NCI-H748 (cell line): ENCODE data around the gene RAB3C.

Source experiments
- DNase-seq: peaks from one replicate; lab custom pipeline; 2025; ENCODE audit not compliant: unreplicated experiment; lab: John Stamatoyannopoulos, UW

RAB3C gene

GRCh38 chr5:58722160-58722559 is 139.3 kb downstream of the RAB3C start:
- DNase-seq: no peak

- DNase-seq: no peak
Observed at GRCh38 chr5:58724992-58725391, 142.1 kb downstream of the RAB3C start.

GRCh38 chr5:58731641-58732040 is 148.8 kb downstream of the RAB3C start:
- no peak for DNase-seq

GRCh38 chr5:58735637-58736036 is 152.8 kb downstream of the RAB3C start:
- no peak for DNase-seq

- no peak for DNase-seq
Observed at GRCh38 chr5:58736214-58736613, 153.3 kb downstream of the RAB3C start.

DNA sequence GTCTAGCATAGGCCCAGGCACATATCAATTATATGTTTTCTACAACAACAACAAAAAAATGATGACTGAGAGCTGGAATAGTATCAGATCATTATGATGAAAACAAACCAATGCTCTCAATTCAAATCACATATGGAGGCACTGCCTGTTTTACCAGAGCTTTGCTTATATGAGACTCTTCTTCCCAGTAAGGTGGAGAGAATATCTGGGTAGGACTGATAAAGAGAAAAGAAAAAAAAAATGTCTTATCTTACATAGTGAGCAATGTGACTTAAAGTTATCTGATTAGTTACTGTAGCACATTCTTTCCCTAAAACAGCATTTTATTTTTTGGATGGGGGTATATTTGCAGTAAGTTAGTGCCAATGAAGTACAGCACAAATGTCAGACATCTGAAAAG is 154.8 kb downstream of the RAB3C start:
- no peak for DNase-seq

DNA sequence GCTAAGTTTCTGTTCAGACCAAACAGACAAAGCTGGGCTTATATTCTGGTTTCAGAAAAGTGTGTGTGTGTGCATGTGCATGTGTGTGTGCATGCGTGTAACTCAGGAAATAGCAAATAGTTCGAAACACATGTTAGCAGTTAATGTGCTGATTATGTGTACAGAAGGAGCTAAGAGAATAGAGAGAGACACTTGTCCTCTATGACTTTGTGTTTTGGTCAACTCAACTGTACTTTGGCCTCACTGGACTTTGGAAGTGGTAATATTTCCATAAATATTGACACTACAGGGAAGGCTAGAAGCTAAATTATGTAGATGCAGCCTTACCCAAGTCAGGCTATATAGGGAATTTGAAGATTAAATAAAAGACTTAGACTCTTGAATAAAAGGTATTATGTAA is 155.5 kb downstream of the RAB3C start:
- no peak for DNase-seq

DNA sequence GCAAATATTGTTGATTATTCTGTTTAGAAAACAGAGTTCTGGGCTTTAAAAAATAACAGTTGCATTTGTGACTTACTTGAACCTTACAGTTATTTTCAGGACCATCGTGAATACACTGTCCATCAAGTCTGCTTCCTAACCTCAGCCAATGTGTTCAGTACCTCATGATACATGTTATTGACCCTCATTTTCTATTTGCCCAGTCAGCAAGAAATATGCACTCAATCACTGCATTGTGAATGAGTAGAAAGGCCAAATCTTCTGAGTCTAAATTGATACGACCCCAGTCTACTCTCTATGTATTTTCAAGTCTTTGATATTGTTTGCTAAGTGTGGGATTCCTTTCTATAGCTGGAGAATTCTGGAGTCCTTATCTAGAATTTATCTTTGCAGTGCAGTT is 156.2 kb downstream of the RAB3C start:
- DNase-seq: no peak

DNA sequence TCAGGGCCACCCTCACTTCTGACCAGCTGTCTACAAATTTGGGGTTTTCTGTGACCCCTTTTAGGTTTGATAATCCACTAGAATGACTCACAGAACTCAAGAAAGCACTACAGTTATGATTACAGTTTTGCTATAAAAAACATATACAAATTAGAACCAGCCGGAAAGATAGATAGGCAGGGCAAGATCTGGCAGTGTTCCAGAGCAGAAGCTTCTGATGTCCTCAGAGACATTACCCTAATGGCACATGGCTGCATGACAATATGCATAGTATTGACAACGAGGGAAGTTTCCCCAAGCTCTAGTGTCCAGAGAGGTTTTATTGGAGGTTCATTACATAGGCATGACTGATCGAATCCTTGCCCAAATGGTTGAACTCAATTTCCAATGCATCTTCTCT is 158.1 kb downstream of the RAB3C start:
- DNase-seq: no peak

- DNase-seq: no peak
Observed at GRCh38 chr5:58745350-58745749, 162.5 kb downstream of the RAB3C start.

DNA sequence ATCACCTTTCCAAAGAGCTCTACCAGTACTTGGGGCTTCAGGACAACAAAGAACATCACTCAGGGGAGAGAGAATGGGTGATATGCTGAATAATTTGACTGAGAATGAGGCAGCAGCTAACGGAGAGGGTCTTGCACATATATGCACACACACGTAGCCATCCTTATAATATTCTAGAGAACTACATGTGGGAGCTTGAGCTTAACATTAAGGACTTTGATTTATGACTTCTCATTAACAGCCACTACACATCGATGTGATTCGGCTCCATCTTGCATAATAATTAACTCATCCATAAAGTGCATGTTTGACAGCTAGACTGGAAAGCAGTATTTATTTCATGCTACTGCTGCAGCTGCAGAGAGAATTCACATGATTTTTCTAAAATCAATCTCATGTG is 163.4 kb downstream of the RAB3C start:
- no peak for DNase-seq

- DNase-seq: no peak
Observed at GRCh38 chr5:58750036-58750435, 167.2 kb downstream of the RAB3C start.

GRCh38 chr5:58751222-58751837 is 168.5 kb downstream of the RAB3C start:
- no peak for DNase-seq

- DNase-seq: no peak
Observed at GRCh38 chr5:58752104-58752503, 169.2 kb downstream of the RAB3C start.

GRCh38 chr5:58753446-58753845 is 170.6 kb downstream of the RAB3C start:
- no peak for DNase-seq

GRCh38 chr5:58754250-58754649 is 171.4 kb downstream of the RAB3C start:
- no peak for DNase-seq

GRCh38 chr5:58755397-58755796 is 172.5 kb downstream of the RAB3C start:
- no peak for DNase-seq

DNA sequence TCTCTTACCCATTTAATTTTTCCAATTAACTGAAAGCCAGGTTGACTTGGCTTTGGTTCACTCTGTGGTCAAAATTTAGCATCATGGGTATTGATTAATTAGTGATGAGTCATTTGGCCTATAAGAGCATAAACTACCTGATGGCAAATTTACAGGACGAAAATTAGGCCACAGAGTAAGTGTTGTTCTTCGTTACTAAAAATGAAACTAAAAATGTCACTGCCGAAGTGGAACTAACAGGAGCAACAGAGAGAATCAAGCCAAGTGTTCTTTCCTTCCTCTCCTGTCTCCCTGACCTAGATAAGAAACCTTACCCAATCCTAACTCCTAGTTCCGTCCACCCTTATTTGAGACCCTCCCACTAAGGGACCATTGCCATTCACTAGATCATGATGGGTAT is 176.9 kb downstream of the RAB3C start:
- DNase-seq: no peak

DNA sequence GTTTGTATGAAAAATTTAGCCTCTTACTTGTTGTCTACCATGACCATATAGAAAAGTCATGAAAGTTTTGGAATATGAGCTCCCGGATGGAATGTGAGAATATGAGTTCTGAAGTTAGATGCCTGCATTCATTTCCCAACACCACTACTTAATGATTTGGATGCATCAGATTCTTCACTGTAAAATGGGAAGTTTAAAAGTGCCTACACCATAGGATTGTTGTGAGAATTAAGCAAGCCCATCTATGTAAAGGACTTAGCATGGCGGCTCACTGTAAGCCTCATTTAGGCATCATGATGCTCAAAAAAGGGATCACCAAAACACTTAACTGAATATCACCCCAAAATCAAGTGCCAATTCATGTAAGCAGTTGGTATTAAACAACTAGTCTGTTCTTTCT is 177.3 kb downstream of the RAB3C start:
- no peak for DNase-seq

- DNase-seq: no peak
Observed at GRCh38 chr5:58761407-58761806, 178.5 kb downstream of the RAB3C start.

DNA sequence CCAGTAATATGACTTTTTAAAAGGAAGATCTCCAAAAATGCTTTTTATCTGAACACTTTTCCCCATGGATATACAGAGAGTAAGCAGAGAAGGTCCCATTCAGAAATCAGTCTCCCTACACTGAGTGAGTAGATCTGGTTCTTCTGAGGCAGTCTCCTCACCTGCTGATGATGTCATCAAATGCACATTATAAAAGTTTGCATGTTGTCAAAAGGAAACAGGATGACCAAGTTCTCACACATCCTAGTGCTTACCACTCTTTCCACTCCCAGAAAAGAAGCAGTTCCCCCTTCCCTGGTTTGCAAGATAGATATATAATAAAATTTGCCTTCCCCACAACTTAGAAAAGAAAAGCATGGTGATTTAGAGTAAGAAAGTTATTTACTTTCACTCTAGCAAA is 180.5 kb downstream of the RAB3C start:
- no peak for DNase-seq

DNA sequence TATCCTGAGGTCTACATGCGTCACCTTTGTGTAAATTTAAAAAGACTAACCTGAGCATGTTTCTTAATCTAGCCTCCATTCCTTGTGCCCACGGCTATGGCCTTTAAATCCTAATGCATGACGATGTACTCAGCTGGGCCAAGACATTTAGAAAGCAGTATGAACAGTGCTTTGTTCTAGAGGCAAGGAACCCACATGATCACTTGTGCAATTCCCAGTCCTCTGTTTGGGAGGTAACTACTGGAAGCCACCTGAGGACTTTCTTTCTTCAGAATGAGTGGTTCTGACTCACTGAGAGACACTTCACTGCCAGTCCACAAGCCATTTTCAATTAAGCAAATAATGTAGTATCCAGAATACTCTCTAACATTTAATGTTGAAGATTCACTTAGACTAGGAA is 181.3 kb downstream of the RAB3C start:
- DNase-seq: no peak

GRCh38 chr5:58765058-58765457 is 182.2 kb downstream of the RAB3C start:
- no peak for DNase-seq

GRCh38 chr5:58767104-58767503 is 184.2 kb downstream of the RAB3C start:
- peak; percentile 12 for DNase-seq
